Umbilical cord (tissue), 2 donors: Measurements from ENCODE around the gene APOL1. TPM values are rescaled to one million over a fixed set of nuclear protein-coding genes. Genes with fewer than 3 reads are reported as not detected.
A peak's percentile ranks its signal among the peaks of the same experiment; 100 is the strongest.

Source experiments
- DNase-seq: peaks from one replicate; pipeline ENCODE4 v3.0.0-alpha.2; 2015; ENCODE audit warnings: low spot score
- total RNA-seq: library from RNA; depleted of rRNA; stranded (reverse); fragments of >200 nt; gene quantifications from one replicate; pipeline ENCODE4 v1.2.3, GENCODE V29; 2014; ENCODE audit warnings: low replicate concordance; ENCODE audit not compliant: insufficient read depth

APOL1 gene
- total RNA-seq, 1 donor from 2014 or later, result 5.8 TPM

- no peak for DNase-seq
These were observed 39.2 kb downstream of the APOL1 start for GRCh38 chr22:36291831-36292740.

- no peak for DNase-seq
These were observed 40.0 kb downstream of the APOL1 start for GRCh38 chr22:36292823-36293530.

DNA sequence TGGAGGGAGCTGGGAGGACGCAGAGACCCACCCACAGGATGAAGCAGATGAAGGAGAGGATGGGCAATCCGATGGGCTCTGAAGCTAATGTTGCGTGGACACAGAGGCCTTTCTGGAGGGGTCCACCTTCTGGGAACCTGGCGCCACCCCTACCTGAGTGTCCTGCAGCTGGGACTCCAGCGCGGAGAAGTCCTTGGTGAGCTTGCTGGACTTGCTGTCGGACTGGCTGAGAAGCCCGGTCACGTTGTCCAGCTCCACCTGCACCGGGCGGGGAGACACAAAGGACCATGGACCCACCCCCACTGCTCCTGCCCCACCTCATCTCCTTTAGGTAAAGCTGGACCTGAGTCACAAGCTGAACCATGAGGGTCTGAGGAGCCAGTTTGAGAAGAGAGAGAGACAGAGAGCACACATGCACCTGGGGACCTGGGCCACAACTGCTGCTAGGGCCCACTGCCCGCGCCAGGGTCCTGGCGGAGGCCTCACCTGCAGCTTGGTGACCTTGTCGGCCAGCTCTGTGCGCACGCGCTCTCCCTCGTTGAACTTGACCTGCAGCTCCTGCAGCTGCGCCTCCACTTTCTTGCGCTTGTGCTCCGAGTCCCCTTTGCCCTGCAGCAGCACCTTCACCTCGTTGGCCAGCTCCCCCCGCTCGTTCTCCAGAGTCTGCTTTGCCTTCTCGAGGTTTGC is 40.8 kb downstream of the APOL1 start:
- no peak for DNase-seq

GRCh38 chr22:36294293-36294620 is 41.3 kb downstream of the APOL1 start:
- no peak for DNase-seq

DNA sequence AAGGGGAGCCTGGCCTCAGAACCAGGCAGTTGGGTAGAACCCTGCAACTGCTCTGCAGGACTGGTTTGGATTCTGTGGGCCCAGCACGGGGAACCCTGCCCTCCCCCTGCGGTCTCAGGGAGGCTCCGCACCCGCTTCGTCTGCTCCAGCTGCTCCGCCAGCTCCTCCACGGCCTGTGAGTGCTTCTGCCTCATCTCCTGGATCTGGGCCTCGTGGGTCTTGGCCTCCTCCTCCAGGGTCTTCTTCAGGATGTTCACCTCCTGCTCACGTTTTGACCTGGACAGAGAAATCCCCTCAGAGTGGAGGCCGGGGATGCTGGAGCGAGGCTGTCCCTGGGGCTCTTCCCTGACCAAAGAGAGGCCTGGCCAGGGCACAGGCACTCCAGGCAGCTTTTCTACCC is 41.9 kb downstream of the APOL1 start:
- no peak for DNase-seq

DNA sequence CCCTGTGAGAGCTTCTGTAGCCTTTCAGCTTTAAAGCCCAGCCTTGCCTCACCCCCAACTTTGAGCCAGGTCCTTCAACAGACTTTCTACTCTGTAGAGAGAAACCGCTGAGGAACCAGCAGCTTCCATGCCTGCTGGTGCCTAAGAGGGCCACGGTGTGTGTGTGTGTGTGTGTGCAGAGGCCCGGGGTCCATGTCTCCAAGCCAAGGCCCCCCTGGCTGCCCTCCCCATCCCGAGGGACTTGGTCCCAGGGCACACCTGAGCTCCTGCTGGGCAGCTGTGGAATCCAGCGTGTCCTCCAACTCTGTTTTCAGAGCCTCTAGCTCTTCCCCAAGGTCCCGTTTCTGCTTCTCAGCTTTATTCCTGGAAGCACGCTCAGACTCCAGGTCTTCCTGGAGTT is 42.3 kb downstream of the APOL1 start:
- DNase-seq, result no peak

GRCh38 chr22:36296690-36297089 is 43.8 kb downstream of the APOL1 start:
- DNase-seq, result no peak

GRCh38 chr22:36297568-36297967 is 44.6 kb downstream of the APOL1 start:
- DNase-seq, result no peak

DNA sequence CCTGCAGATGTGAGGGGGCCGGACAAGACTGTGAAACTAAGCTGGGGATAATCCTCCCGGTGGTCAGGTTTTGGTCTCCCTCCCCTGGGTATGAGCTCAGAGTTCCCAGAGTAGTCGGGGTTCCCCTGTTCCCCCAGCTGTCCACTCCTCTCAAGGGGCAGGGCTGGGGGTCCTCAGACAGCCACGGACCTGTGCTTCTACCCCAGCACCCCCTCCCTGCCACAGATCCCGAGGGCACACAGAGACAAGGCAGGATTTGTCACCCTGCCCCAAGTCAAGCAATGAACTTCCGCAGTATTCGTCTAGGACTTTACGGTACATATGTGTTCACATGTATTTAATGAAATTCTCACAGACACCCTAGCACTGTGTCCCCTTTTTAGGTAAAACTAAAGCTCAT is 45.2 kb downstream of the APOL1 start:
- no peak for DNase-seq

GRCh38 chr22:36298601-36299000 is 45.7 kb downstream of the APOL1 start:
- DNase-seq, result no peak

DNA sequence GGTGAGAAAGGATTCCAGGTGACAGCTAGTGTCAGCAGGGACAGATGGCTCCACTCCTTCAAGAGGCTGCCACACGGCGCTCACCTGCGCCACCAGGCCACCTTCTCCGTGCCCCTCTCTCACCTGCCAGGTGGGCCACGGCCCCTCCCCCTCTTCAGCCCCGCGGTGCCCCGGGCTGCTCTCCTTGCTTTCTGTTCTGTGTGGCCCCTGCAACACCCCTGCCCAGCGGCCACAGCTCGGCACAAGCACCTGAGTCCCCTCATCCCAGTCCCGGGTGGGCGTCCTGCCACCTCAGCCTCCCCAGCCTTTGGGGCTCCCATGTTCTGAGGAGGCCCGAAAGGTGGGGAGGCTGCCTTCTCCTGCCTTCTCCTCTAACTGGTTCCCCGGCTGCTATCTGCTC is 46.4 kb downstream of the APOL1 start:
- DNase-seq, result no peak

GRCh38 chr22:36299911-36300310 is 47.0 kb downstream of the APOL1 start:
- DNase-seq, result no peak

DNA sequence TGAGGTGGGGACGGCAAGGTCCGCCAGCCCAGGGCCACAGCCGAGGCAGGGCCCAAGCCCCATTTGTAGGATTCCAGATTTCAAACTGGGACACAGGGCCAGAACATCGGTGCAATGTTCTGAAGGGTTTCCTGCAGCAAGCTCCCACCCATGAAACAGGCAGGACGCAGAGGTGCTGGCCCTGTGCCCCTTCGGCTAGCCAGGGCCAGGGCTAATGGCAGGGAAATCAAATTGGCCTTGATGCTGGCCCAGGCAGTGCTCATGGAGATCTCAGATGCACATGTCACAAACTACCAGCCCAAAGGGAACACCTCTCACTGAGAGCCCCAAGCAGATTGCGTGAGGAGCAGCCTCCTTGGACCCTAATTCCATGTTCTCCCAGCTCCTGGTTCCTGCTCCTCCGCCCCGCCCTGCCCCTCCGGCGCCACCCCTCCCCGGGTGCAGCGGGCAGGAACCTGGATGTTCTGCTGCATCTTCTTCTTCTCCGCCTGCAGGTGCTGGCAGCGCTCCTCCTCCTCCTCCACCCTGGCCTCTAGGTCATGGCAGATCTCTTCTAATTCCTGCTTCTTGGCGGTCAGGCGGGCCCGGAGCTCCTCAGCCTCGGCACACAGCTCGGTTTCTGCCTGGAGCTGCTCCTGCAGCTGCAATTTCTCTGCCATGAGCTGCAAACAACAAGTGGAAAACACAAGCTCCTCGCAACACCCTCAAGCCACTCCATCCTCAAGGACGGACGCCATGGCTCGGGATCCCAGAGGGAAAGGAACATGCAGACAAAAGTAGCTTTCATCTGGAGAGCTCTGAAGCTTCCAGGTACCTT is 47.7 kb downstream of the APOL1 start:
- no peak for DNase-seq

DNA sequence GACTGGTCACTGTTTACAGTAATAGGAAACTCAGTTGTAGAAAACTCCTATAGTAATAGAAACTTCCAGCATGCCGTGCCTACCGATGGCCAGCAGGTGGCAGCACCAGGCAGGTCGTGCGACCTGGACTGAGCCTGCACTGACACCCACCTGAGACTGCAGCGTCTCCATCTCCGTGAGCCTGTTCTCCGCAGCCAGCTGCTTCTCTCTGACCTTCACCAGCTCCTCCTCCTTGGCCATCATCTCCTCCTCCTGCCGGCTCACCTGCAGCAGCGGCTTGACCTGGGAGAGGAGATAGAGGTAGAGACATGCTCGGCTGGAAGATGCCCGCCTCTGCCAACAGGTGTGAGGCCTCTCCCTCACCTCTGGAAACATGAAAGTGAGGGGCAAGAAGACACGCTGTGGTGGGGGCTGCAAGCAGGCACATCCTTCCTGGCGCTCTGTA is 48.5 kb downstream of the APOL1 start:
- DNase-seq, result peak; percentile 66

DNA sequence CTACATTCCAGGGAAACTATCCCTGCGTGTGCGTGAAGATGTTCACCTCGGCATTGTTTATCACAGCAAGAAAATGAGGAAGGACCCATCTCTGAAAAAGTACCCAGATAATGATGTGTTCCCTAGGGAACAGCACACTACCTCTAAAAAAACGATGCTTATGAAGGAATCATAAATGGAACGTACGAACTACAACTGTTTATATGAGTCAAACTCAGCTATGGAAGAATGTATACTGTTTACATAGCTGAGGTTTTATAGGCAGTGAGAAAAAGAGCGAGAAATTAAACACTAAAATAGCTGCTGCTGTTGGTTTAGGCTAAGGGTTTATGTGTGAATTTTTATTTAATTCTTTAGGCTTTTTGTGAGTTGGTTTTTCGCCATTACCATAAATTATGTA is 48.9 kb downstream of the APOL1 start:
- no peak for DNase-seq

DNA sequence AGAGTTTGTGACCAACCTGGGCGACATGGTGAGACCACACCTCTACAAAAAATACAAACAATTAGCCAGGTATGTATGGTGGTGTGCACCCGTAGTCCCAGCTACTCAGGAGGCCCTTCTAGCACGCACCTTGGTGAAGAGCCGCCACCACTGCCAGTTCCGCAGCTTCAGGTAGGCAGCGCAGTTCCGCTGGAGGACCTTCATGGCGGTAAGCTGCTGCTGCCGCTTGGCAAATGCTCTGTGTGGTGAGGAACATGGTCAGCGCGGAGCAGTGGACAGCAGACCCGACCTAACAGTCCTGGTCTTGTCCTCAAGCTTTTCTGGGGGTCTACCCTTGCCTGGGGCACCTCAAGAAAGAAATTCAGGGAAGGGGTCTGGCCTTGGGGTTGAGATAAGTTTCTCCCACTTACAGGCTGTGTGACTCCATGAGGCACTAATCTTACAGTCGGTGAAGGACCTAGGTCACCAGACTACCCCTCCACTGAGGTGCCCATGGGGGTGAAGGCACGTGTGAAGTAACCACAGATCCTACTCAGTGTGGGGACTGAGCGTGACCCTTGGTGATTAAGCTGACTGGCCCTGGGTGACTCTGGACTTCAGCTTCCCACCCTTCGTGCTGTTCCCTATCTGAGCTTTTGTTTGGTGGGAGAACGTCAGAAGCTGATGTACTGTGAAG is 49.6 kb downstream of the APOL1 start:
- no peak for DNase-seq

DNA sequence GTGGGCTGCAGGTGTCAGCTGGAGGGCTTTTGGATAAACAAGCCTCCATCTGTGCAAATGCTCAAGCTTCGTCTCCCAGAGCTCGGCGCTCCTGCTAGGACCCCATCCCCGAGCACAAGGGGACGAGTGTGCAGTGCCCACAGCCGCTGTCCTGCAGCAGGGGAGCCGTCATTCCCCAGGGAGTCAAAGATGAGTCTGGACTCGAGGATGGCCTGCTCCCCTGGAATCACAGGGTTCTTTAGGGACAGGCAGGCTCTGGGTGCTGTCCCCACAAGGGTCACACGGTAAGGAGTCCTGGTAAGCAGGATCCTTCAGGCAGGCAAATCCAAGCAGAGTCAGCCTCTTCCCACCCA is 50.2 kb downstream of the APOL1 start:
- no peak for DNase-seq

DNA sequence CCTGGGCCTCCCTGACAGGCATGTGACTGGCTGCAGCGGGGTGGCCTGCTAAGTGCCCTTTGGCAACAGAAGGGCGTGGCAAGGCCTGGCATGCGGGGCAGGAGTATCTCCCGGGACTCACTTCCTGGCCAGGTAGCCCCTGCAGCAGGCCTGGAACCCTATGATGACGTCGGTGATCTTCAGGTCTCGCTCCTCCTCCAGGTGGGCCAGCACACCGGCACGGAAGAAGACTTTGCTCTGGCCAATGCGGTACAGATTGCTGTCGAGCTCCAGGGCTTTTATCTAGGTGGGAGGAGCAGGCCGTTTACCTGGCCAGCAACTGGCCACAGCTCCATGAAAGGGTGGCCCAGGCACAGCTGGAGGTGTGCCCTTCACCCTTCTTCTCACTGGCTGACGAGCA is 50.9 kb downstream of the APOL1 start:
- no peak for DNase-seq

DNA sequence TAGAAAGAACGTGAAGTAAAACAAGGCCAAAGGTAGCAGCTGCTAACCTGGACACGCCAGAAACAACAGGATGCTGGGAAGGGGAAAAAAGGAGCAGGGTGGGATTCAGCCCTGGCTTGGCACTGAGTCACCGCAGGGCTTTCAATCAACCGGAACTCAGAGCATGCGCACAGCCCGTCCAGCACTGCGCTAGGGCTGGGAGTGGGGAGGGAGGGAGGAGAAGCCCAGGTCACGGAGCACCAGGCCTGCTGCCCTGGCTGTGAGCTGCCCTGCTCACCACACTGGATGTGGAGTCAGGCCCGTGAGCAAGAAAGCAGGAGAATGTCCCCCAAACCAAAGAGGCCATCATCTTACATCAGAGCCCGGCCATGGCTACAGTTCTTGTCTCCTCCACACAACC is 51.5 kb downstream of the APOL1 start:
- no peak for DNase-seq

GRCh38 chr22:36305813-36306212 is 52.9 kb downstream of the APOL1 start:
- no peak for DNase-seq

- no peak for DNase-seq
These were observed 53.3 kb downstream of the APOL1 start for GRCh38 chr22:36306227-36306626.
